Measurements from ENCODE around the gene CLDN6. TPM values are rescaled to one million over a fixed set of nuclear protein-coding genes. Genes with fewer than 3 reads are reported as not detected.
A peak's percentile ranks its signal among the peaks of the same experiment; 100 is the strongest.

Gene CLDN6
- total RNA-seq, 1 donor from 2014 or later, result 31.1 TPM

GRCh38 chr16:3044708-3045107 lies 26.7 kb upstream of the CLDN6 start:
- H3K36me3 Mint-ChIP-seq (ENCODE audit: unreplicated experiment), result peaks cover 6% of the 10 kb centered on the region
- peaks cover 19% of the 10 kb centered on the region for H3K27me3 Mint-ChIP-seq (ENCODE audit: unreplicated experiment)
- no peak for DNase-seq
- TF ChIP-seq, protein P1, sequence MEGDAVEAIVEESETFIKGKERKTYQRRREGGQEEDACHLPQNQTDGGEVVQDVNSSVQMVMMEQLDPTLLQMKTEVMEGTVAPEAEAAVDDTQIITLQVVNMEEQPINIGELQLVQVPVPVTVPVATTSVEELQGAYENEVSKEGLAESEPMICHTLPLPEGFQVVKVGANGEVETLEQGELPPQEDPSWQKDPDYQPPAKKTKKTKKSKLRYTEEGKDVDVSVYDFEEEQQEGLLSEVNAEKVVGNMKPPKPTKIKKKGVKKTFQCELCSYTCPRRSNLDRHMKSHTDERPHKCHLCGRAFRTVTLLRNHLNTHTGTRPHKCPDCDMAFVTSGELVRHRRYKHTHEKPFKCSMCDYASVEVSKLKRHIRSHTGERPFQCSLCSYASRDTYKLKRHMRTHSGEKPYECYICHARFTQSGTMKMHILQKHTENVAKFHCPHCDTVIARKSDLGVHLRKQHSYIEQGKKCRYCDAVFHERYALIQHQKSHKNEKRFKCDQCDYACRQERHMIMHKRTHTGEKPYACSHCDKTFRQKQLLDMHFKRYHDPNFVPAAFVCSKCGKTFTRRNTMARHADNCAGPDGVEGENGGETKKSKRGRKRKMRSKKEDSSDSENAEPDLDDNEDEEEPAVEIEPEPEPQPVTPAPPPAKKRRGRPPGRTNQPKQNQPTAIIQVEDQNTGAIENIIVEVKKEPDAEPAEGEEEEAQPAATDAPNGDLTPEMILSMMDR (IDR thresholded peaks at IDR 0.05; ENCODE audit: partially characterized antibody, unreplicated experiment), result no peak
- H3K9me3 Mint-ChIP-seq (ENCODE audit: unreplicated experiment), result peaks cover 10% of the 10 kb centered on the region
- H3K27ac Mint-ChIP-seq (ENCODE audit: unreplicated experiment), result no peak overlapping the region
- H3K4me3 Mint-ChIP-seq (ENCODE audit: unreplicated experiment), result peak overlapping the region; percentile 80
- no peaks in the 10 kb centered on the region for H3K4me1 Mint-ChIP-seq (ENCODE audit: low read depth, unreplicated experiment)

DNA sequence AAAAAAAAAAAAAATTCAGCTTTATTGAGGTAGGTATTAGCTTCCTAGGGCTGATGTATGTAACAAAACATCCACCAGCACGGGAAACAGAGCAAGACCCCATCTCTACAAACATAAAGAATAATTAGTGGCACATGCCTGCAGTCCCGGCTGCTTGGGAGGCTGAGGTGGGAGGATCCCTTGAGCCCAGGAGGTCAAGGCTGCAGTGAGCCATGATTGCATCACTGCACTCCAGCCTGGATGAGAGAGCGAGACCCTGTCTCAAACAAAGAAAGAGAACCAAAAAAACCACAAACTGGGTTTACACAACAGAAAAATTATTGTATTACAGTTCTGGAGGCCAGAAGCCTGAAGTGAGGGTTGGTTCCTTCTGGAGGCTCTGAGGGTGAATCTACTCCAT lies 24.4 kb upstream of the CLDN6 start:
- Mint-ChIP-seq H3K36me3 (ENCODE audit: unreplicated experiment) (no peaks in the 10 kb centered on the region), H3K27me3 (ENCODE audit: unreplicated experiment) (peaks cover 18% of the 10 kb centered on the region), H3K4me3 (ENCODE audit: unreplicated experiment) (no peak overlapping the region), H3K9me3 (ENCODE audit: unreplicated experiment) (peaks cover 6% of the 10 kb centered on the region), H3K4me1 (ENCODE audit: low read depth, unreplicated experiment) (no peaks in the 10 kb centered on the region), H3K27ac (ENCODE audit: unreplicated experiment) (no peak overlapping the region)
- DNase-seq, result no peak
- TF ChIP-seq, protein P1 (IDR thresholded peaks at IDR 0.05; ENCODE audit: partially characterized antibody, unreplicated experiment), result no peak

GRCh38 chr16:3038896-3039295 lies 20.9 kb upstream of the CLDN6 start:
- DNase-seq, result no peak
- Mint-ChIP-seq H3K36me3 (ENCODE audit: unreplicated experiment) (no peaks in the 10 kb centered on the region), H3K4me3 (ENCODE audit: unreplicated experiment) (no peak overlapping the region), H3K4me1 (ENCODE audit: low read depth, unreplicated experiment) (peaks cover 5% of the 10 kb centered on the region), H3K9me3 (ENCODE audit: unreplicated experiment) (no peaks in the 10 kb centered on the region), H3K27me3 (ENCODE audit: unreplicated experiment) (peaks cover 18% of the 10 kb centered on the region), H3K27ac (ENCODE audit: unreplicated experiment) (no peak overlapping the region)
- TF ChIP-seq, protein P1 (IDR thresholded peaks at IDR 0.05; ENCODE audit: partially characterized antibody, unreplicated experiment), result no peak

DNA sequence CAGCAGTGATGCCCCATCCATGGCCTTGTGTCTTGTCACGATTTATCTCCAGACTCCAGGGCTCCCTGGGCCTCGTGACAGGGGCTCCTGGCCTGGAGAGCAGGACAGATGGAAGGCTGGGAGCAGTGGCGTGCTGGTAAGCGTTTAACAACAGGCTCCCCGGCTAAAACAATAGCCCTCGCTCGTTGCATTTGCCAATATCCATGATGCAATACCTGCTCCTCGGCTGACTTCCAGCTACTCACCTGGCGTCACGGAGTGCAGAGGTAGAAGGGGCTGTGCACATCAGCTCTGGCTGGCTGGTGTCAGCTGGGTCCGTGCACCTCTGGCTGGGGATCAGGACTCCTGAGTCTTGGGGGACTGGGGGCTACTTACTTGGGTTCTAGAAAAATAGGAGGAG lies 20.3 kb upstream of the CLDN6 start:
- Mint-ChIP-seq H3K27ac (ENCODE audit: unreplicated experiment) (no peak overlapping the region), H3K36me3 (ENCODE audit: unreplicated experiment) (no peaks in the 10 kb centered on the region), H3K27me3 (ENCODE audit: unreplicated experiment) (peaks cover 18% of the 10 kb centered on the region), H3K4me3 (ENCODE audit: unreplicated experiment) (no peak overlapping the region), H3K9me3 (ENCODE audit: unreplicated experiment) (no peaks in the 10 kb centered on the region), H3K4me1 (ENCODE audit: low read depth, unreplicated experiment) (peaks cover 5% of the 10 kb centered on the region)
- TF ChIP-seq, protein P1 (IDR thresholded peaks at IDR 0.05; ENCODE audit: partially characterized antibody, unreplicated experiment), result no peak
- no peak for DNase-seq

DNA sequence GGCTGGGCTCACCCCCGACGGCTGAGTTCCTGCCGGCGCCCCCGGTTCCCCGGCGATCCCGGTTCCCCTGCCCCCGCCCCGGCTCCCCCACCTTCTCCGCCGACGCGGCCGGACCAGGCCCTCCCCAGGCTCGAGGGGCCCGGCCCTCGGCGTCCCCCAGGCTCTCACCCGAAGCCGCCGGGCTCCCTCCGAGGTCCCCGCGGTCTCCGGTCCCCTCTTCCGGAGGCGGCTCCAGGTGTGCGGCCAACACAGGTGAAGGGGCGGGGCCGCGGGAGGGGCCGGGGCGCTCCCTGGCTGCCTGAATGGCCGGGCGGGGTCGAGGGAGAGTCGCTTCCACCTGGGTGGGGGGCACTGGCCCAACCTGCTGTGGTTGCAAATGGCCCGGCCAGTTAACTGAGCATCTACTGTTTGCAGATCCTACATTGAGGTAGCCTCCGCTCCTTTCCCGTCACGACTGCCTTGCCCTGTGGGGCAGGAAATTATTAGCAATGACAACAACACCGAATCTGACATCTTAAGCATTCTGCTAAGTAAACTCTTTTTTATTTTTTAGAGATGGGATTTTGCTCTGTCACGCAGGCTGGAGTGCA lies 18.8 kb upstream of the CLDN6 start, which contains the start of gene BICDL2:
Gene BICDL2, minus strand, starts transcription at position 219 of the 590 bp plus-strand sequence. CDS start 1,448 bp downstream, outside the sequence.
- no peak within 1 kb of the TSS for H3K27ac Mint-ChIP-seq (ENCODE audit: unreplicated experiment)
- peaks cover 5% of the 10 kb centered on the region for H3K4me1 Mint-ChIP-seq (ENCODE audit: low read depth, unreplicated experiment)
- H3K36me3 Mint-ChIP-seq (ENCODE audit: unreplicated experiment), result no peaks in the 10 kb centered on the region
- H3K27me3 Mint-ChIP-seq (ENCODE audit: unreplicated experiment), result peaks cover 19% of the 10 kb centered on the region
- TF ChIP-seq, protein P1 (IDR thresholded peaks at IDR 0.05; ENCODE audit: partially characterized antibody, unreplicated experiment), result no peak
- H3K9me3 Mint-ChIP-seq (ENCODE audit: unreplicated experiment), result no peaks in the 10 kb centered on the region
- no peak for DNase-seq
- no peak within 1 kb of the TSS for H3K4me3 Mint-ChIP-seq (ENCODE audit: unreplicated experiment)

Data from glutamatergic neuron (in vitro differentiated cells).